Esophagus muscularis mucosa (tissue), 3 donors: ENCODE data around the gene BMPR1A.

Experiments
- POLR2A ChIP-seq: fragments of 450-650 bp; IDR thresholded peaks from one replicate; pipeline ENCODE4 v1.6.1; 2017; ENCODE audit warnings: antibody characterized with exemption, moderate library complexity, mild to moderate bottlenecking, low read depth
- POLR2AphosphoS5 ChIP-seq, 2 donors: sonication (generic); formaldehyde crosslinking; IDR thresholded peaks; one replicate each; pipeline ENCODE4 v1.6.1; 2017; ENCODE audit warnings: antibody characterized with exemption in 2 of 2
- TF ChIP-seq, protein P1 (sequence below), 3 experiments: fragments of 200-600 bp in 2 of 3; fragments of 450-650 bp in 1 of 3; sonication (generic) in 2 of 3; IDR thresholded peaks; one replicate each; pipeline ENCODE4 v1.5.1; 2017 to 2019; ENCODE audit warnings: antibody characterized with exemption in 3 of 3, mild to moderate bottlenecking in 2 of 3, moderate library complexity in 1 of 3

GRCh38 chr10:86876748-86877147 is 120.3 kb downstream of the BMPR1A start:
- TF ChIP-seq POLR2AphosphoS5 (IDR thresholded peaks at IDR 0.05) (no peak), POLR2A (no peak)
- TF ChIP-seq, protein P1, sequence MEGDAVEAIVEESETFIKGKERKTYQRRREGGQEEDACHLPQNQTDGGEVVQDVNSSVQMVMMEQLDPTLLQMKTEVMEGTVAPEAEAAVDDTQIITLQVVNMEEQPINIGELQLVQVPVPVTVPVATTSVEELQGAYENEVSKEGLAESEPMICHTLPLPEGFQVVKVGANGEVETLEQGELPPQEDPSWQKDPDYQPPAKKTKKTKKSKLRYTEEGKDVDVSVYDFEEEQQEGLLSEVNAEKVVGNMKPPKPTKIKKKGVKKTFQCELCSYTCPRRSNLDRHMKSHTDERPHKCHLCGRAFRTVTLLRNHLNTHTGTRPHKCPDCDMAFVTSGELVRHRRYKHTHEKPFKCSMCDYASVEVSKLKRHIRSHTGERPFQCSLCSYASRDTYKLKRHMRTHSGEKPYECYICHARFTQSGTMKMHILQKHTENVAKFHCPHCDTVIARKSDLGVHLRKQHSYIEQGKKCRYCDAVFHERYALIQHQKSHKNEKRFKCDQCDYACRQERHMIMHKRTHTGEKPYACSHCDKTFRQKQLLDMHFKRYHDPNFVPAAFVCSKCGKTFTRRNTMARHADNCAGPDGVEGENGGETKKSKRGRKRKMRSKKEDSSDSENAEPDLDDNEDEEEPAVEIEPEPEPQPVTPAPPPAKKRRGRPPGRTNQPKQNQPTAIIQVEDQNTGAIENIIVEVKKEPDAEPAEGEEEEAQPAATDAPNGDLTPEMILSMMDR (IDR thresholded peaks at IDR 0.05) = no peak
